Activated effector memory CD4-positive, alpha-beta T cell treated with Interleukin-2 at 50 U/mL for 16 hours (primary cell): ENCODE data around the gene SART1.
A peak's percentile ranks its signal among the peaks of the same experiment; 100 is the strongest.

Experiments
- DNase-seq: peaks from one replicate; pipeline ENCODE4 v3.0.0-alpha.2; 2020

The SART1 gene

GRCh38 chr11:65967329-65967934, 5.9 kb downstream of the SART1 start:
- DNase-seq = no peak

- DNase-seq = no peak
These were observed 7.3 kb downstream of the SART1 start for GRCh38 chr11:65968600-65969482.

- DNase-seq = no peak
These were observed 10.6 kb downstream of the SART1 start for GRCh38 chr11:65972116-65972515.

- DNase-seq = no peak
These were observed 12.0 kb downstream of the SART1 start for GRCh38 chr11:65973439-65974110.

- DNase-seq = no peak
These were observed 14.2 kb downstream of the SART1 start for GRCh38 chr11:65975771-65976170.

- DNase-seq = no peak
These were observed 15.0 kb downstream of the SART1 start for GRCh38 chr11:65976216-65977176.

- DNase-seq = no peak
These were observed 16.3 kb downstream of the SART1 start for GRCh38 chr11:65977621-65978390.

- no peak for DNase-seq
These were observed 17.1 kb downstream of the SART1 start for GRCh38 chr11:65978391-65979238.

GRCh38 chr11:65979261-65979759, 17.8 kb downstream of the SART1 start:
- no peak for DNase-seq

- no peak for DNase-seq
These were observed 19.7 kb downstream of the SART1 start for GRCh38 chr11:65981101-65981740.

GRCh38 chr11:65981972-65982823, 20.7 kb downstream of the SART1 start:
- DNase-seq = no peak

- DNase-seq = no peak
These were observed 21.5 kb downstream of the SART1 start for GRCh38 chr11:65982824-65983588.

- DNase-seq = no peak
These were observed 22.1 kb downstream of the SART1 start for GRCh38 chr11:65983589-65983987.

GRCh38 chr11:65987336-65987735, 25.8 kb downstream of the SART1 start:
- DNase-seq = no peak

- peak; percentile 81 for DNase-seq
These were observed 27.5 kb downstream of the SART1 start for GRCh38 chr11:65988791-65989592.

- no peak for DNase-seq
These were observed 30.5 kb downstream of the SART1 start for GRCh38 chr11:65992056-65992455.

- no peak for DNase-seq
These were observed 35.8 kb downstream of the SART1 start for GRCh38 chr11:65997286-65997685.
